Measurements from ENCODE around the gene TSC22D4. TPM values are rescaled to one million over a fixed set of nuclear protein-coding genes. Genes with fewer than 3 reads are reported as not detected.
A peak's percentile ranks its signal among the peaks of the same experiment; 100 is the strongest.

The TSC22D4 gene
- total and polyA plus RNA-seq, 9 of the 15 experiments (the other 6 are each of a cell fraction or from before 2014, with no cell fraction given): 0.37 to 107 (median 28.7) TPM

- TF ChIP-seq STAT6 (CRISPR knock-in tag; IDR thresholded peaks at IDR 0.05) (peak; percentile 88; the same call in 1 of the 2 replicates), E2F5 (CRISPR knock-in tag; IDR thresholded peaks at IDR 0.05) (no peak), MCM5 (IDR thresholded peaks at IDR 0.05; ENCODE audit: low read depth) (no peak), ZC3H8 (IDR thresholded peaks at IDR 0.05) (no peak), HCFC1 (IDR thresholded peaks at IDR 0.05; ENCODE audit: low read depth, low read length) (0 out of 2 replicates have a peak, but pooled peaks have one; percentile 3), MCM7 (IDR thresholded peaks at IDR 0.05) (no peak), VEZF1 (CRISPR knock-in tag; IDR thresholded peaks at IDR 0.05) (no peak), ZNF212 (CRISPR knock-in tag; IDR thresholded peaks at IDR 0.05) (0 out of 2 replicates have a peak, but pooled peaks have one; percentile 46), RB1 (IDR thresholded peaks at IDR 0.05; ENCODE audit: low read depth) (no peak), ZMIZ1 (IDR thresholded peaks at IDR 0.05; ENCODE audit: low read depth in 2 of 2, low read length in 2 of 2) (peak in 1 of 2 experiments; percentile 59; a peak in 1 of 4 replicates), ZNF551 (CRISPR knock-in tag; IDR thresholded peaks at IDR 0.05) (no peak), CCNT2 (IDR thresholded peaks at IDR 0.05; ENCODE audit: borderline replicate concordance, extremely low read depth, insufficient read length, low read depth, low read length) (no peak), POLR2AphosphoS5 (IDR thresholded peaks at IDR 0.05; ENCODE audit: control insufficient read depth, insufficient read depth, low read depth, low read length) (peak; percentile 41), RBBP5 (IDR thresholded peaks at IDR 0.05; ENCODE audit: borderline replicate concordance, insufficient read depth, low read length, poor library complexity, severe bottlenecking) (no peak), ZNF347 (CRISPR knock-in tag; IDR thresholded peaks at IDR 0.05; ENCODE audit: low read depth) (no peak), JUN (IDR thresholded peaks at IDR 0.05; ENCODE audit: borderline replicate concordance, low read depth, low read length) (no peak), JUN (CRISPR knock-in tag; IDR thresholded peaks at IDR 0.05; ENCODE audit: borderline replicate concordance) (no peak)
Measured at GRCh38 chr7:100430493-100431285, 48.3 kb downstream of the TSC22D4 start (continued).

Measured in K562 (cell line).